Calu3 (cell line): ENCODE data around the gene TMEM132D. TPM values are rescaled to one million over a fixed set of nuclear protein-coding genes. Genes with fewer than 3 reads are reported as not detected.
A peak's percentile ranks its signal among the peaks of the same experiment; 100 is the strongest.

Experiments
- BruUV-seq: library from RNA; stranded (reverse); fragments of 400-500 nt; replicated peaks from 2 replicates; lab custom pipeline; 2021; lab: Mats Ljungman, UMichigan
- CTCF ChIA-PET: fragments of 300-600 bp; sonication (Branson Sonifier 250); formaldehyde crosslinking; loops from one replicate; lab custom pipeline; 2022; ENCODE audit warnings: antibody characterized with exemption; lab: Charles Lee
- DNase-seq: peaks from one replicate; pipeline ENCODE4 v3.0.0; 2022
- H3K27ac Mint-ChIP-seq: one replicate; pipeline ENCODE4 v1.8.0; 2022; ENCODE audit warnings: mixed read lengths; ENCODE audit not compliant: unreplicated experiment
- H3K27me3 Mint-ChIP-seq: one replicate; pipeline ENCODE4 v1.8.0; 2022; ENCODE audit warnings: mixed read lengths; ENCODE audit not compliant: unreplicated experiment
- H3K36me3 Mint-ChIP-seq: one replicate; pipeline ENCODE4 v1.8.0; 2022; ENCODE audit warnings: mild to moderate bottlenecking, moderate library complexity, mixed read lengths; ENCODE audit not compliant: insufficient read depth, unreplicated experiment
- H3K4me1 Mint-ChIP-seq: one replicate; pipeline ENCODE4 v1.8.0; 2022; ENCODE audit warnings: mild to moderate bottlenecking, low read depth, mixed read lengths; ENCODE audit not compliant: unreplicated experiment
- H3K4me3 Mint-ChIP-seq: one replicate; pipeline ENCODE4 v1.8.0; 2022; ENCODE audit warnings: mild to moderate bottlenecking, low read depth, moderate library complexity, mixed read lengths; ENCODE audit not compliant: unreplicated experiment
- H3K9me3 Mint-ChIP-seq: one replicate; pipeline ENCODE4 v1.8.0; 2022; ENCODE audit warnings: low read depth, mixed read lengths; ENCODE audit not compliant: unreplicated experiment
- intact Hi-C: fragments of 100-400 bp; cut with micrococcal nuclease; formaldehyde crosslinking; loops from one replicate; pipeline ENCODE4 v1.10.0; 2022; ENCODE audit not compliant: unreplicated experiment
- total RNA-seq: library from RNA; stranded (reverse); gene quantifications from 2 replicates; pipeline ENCODE4 v1.2.3, GENCODE V29; 2022
- TF ChIP-seq, protein P1 (sequence below): fragments of 200-600 bp; IDR thresholded peaks from one replicate; pipeline ENCODE4 v1.8.0; 2022; ENCODE audit warnings: antibody characterized with exemption; ENCODE audit not compliant: unreplicated experiment

Gene TMEM132D
- total RNA-seq, 1 experiment from 2014 or later, result not detected

DNA sequence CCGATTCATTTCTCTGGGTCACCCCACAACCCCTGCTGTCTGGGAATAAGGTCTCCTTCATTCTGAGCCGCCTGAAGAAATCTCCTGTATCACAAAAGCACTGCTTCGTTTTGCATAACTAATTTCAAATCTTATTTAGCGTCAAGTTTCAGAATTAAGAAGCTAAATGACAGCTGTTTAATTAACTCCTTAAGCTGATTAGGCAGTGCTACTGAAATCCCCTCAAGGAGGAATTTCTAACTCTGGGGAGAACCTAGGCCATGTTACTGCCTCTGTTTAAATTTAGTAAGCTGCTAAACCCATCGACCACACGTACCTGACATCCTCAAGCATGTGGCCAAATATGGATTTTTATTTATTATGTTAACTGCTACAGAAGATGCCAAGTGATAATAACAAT is 677.0 kb downstream of the TMEM132D start:
- BruUV-seq, result no TSS peak
- CTCF ChIA-PET, result no interaction called here
- Mint-ChIP-seq H3K9me3 (peaks cover 2% of the 10 kb centered on the region), H3K27me3 (no peaks in the 10 kb centered on the region), H3K27ac (no peak overlapping the region), H3K4me3 (no peak overlapping the region), H3K36me3 (no peaks in the 10 kb centered on the region), H3K4me1 (no peaks in the 10 kb centered on the region)
- TF ChIP-seq, protein P1, sequence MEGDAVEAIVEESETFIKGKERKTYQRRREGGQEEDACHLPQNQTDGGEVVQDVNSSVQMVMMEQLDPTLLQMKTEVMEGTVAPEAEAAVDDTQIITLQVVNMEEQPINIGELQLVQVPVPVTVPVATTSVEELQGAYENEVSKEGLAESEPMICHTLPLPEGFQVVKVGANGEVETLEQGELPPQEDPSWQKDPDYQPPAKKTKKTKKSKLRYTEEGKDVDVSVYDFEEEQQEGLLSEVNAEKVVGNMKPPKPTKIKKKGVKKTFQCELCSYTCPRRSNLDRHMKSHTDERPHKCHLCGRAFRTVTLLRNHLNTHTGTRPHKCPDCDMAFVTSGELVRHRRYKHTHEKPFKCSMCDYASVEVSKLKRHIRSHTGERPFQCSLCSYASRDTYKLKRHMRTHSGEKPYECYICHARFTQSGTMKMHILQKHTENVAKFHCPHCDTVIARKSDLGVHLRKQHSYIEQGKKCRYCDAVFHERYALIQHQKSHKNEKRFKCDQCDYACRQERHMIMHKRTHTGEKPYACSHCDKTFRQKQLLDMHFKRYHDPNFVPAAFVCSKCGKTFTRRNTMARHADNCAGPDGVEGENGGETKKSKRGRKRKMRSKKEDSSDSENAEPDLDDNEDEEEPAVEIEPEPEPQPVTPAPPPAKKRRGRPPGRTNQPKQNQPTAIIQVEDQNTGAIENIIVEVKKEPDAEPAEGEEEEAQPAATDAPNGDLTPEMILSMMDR, result no peak
- intact Hi-C loops, result no loop called here
- DNase-seq, result no peak

DNA sequence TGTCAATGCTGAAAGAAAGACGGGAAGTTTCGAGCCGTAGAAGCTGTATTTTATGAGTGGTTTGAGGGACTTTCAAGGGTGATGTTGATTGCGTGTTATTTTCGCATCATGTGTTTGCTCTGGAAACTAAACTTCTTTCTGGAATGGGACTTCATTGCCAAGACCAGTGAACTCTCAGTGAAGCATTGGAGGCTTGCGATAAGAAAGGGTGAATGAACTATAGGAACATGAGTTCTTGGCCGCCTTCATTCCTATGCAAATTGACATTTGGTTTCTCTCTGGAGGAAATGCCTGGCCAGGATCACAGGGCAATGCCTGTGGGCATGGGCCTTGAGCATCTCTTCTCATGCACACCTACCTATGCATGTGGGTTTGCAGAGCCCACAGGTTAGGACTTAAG is 677.8 kb downstream of the TMEM132D start:
- no TSS peak for BruUV-seq
- no peaks in the 10 kb centered on the region for H3K36me3 Mint-ChIP-seq
- H3K9me3 Mint-ChIP-seq, result peaks cover 7% of the 10 kb centered on the region
- no peaks in the 10 kb centered on the region for H3K27me3 Mint-ChIP-seq
- TF ChIP-seq, protein P1, result no peak
- H3K27ac Mint-ChIP-seq, result no peak overlapping the region
- CTCF ChIA-PET, result no interaction called here
- intact Hi-C loops, result no loop called here
- no peak overlapping the region for H3K4me3 Mint-ChIP-seq
- H3K4me1 Mint-ChIP-seq, result no peaks in the 10 kb centered on the region
- DNase-seq, result no peak

DNA sequence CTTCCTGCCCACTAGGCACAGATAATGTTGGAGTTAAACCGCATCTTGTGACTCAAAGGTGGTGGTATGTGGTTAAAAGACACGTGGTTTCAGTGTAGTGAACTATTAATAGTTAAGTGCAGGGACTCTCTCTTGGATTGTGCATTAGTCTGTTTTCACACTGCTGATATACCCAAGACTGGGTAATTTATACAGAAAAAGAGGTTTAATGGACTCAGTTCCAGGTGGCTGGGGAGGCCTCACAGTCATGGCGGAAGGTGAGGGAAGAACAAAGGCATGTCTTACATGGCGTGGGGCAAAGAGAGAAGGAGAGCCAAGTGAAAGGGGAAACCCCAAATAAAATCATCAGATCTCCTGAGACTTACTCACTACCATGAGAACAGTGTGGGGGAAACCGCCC is 688.3 kb downstream of the TMEM132D start:
- no TSS peak for BruUV-seq
- H3K27me3 Mint-ChIP-seq, result no peaks in the 10 kb centered on the region
- CTCF ChIA-PET, result no interaction called here
- peaks cover 43% of the 10 kb centered on the region for H3K4me1 Mint-ChIP-seq
- peak overlapping the region; percentile 91 for H3K27ac Mint-ChIP-seq
- intact Hi-C loops, result loop anchor here (10.0 kb wide), 1 partner anchor 1659 kb away; the partner anchor contains the start of gene RAN
- H3K9me3 Mint-ChIP-seq, result peaks cover 13% of the 10 kb centered on the region
- peaks cover 19% of the 10 kb centered on the region for H3K36me3 Mint-ChIP-seq
- no peak for DNase-seq
- TF ChIP-seq, protein P1, result no peak
- no peak overlapping the region for H3K4me3 Mint-ChIP-seq

DNA sequence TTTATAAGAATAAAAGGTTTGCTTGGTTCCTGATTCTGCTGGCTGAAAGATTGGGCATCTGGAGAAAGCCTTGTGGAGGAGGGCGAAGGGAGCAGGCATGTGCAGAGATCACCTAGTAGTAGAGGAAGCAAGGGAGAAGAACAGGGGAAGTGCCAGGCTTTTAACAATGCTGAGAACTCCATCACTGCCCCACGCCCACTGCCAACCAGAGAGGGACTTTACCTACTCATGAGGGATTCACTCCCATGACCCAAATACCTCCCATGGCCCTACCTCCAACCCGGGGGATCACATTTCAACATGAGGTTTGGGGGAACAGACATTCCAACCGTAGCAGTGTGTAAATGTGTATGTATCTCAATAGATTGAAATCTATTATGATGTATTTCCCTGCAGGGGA is 690.3 kb downstream of the TMEM132D start:
- Mint-ChIP-seq H3K9me3 (peaks cover 11% of the 10 kb centered on the region), H3K36me3 (peaks cover 19% of the 10 kb centered on the region), H3K27ac (peak overlapping the region; percentile 98), H3K27me3 (no peaks in the 10 kb centered on the region), H3K4me1 (peaks cover 48% of the 10 kb centered on the region), H3K4me3 (no peak overlapping the region)
- no peak for DNase-seq
- CTCF ChIA-PET, result no interaction called here
- intact Hi-C loops, result loop anchor here (10.0 kb wide), 1 partner anchor 1661 kb away; the partner anchor contains the start of gene RAN
- no TSS peak for BruUV-seq
- TF ChIP-seq, protein P1, result no peak
